ENCODE results near the gene SORCS1.

The SORCS1 gene

DNA sequence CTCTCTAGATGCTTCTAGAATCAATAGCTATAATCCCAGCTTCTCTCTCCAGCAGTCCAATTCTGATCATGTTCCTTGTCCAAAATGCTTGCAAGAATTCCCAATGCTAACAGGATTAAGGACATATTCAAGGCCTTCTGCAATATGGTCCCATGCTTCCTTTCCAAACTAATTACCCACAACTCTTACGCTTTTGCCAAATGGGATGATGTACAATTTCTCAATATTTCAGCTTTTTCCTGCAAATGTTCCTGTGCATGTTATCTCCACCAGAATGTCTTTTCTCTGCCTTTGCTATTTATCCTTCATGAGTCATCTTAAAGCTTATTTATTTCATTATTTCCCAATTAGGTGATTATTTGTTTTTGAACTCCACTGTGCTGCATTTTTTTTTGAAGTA lies 556.4 kb downstream of the SORCS1 start:
- no peak for DNase-seq (ENCODE audit: low read depth, low spot score)

DNA sequence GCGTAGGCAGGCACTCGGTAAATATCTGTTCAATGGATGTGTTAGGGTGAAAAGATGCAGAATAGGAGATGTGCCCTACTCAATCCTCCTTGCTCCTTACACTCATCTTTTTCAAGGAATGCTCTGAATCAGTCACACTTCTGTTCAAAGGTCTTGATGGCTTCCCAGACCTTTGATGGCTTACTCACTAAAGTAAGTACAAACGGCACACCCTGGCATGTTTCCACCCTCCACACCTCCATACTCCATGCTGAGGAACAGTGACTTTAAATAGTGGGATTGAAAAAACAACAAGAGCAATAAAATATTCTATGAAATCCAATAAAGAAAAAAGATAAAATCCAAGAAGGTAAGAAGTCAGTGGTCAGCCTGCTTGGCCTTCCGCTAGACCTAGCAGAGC lies 569.2 kb downstream of the SORCS1 start:
- no peak for DNase-seq (ENCODE audit: low read depth, low spot score)

DNA sequence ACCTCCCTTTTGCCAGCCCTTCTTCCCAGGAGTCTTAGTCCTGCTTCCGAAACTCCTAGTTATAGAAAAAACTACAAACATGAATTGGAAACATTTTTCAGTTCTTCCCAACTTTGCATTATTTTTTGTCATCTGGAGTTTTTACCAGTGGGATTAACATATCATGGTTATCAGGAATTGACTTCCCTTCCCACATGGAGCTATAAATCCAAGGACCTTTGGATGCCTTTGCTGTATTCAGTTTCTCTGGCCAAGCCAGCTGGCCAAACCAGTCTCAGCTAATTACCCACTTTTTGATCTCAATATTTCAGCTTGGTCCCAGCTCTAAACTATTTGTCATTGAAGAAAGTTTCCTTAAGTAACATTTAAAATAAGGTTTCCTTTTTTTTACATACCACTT lies 570.6 kb downstream of the SORCS1 start:
- DNase-seq (ENCODE audit: low read depth, low spot score): no peak

DNA sequence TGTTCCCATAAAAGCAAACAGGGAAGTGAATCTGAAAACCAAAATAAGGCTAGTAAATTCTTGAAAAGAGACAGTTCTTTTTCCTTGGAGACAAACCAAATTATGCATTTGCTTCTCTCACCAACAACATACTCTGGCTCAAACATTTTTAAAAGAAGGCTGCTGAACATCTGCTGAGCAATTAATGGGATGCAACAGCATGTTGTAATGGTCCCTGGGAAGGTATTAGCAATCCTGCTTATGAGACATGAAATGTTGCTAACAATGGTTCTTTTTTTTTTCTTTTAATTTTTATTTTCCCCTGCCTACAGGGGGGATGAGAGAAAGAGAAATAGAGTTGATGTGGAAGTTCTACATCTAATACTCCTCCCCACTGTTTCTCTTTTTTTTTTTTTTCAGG lies 572.1 kb downstream of the SORCS1 start:
- DNase-seq (ENCODE audit: low read depth, low spot score): no peak

DNA sequence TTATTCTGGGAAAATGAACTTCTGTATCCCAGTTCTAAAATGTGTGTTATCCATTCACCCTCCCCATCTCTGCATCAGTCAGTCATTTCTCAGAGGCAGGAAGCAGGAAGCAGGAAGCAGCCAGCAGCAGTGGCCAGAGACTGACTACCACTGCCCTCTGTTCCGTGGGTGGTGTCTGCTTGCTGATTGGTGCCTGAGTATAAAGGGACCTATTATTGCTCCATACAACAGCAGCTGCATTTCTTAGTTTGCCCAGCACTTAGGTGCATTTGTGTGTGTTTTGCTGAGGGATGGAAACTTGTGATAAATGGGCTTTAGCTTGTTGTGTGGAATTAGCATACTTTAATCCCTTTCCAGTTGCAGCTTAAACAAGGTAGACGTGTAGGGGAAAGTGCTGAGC lies 582.2 kb downstream of the SORCS1 start:
- no peak for DNase-seq (ENCODE audit: low read depth, low spot score)

DNA sequence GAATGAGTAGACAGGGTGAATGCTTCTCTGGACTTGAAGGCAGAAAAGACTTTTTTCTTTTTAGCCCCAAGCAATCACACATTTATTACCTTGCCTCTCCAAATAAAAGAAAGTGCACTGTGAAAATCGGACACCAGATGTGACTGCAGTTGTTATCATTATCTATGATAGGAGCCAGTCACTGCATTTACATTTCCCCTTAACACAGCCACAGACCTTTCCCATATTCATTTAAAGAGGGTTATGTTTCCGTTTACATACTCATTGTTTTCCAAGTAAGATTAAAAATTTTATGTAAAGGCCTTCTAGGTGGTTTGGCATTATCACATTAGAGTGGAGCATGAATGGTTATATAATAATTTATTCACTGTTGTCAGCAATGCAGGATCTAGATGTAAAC lies 586.8 kb downstream of the SORCS1 start:
- DNase-seq (ENCODE audit: low read depth, low spot score): no peak

DNA sequence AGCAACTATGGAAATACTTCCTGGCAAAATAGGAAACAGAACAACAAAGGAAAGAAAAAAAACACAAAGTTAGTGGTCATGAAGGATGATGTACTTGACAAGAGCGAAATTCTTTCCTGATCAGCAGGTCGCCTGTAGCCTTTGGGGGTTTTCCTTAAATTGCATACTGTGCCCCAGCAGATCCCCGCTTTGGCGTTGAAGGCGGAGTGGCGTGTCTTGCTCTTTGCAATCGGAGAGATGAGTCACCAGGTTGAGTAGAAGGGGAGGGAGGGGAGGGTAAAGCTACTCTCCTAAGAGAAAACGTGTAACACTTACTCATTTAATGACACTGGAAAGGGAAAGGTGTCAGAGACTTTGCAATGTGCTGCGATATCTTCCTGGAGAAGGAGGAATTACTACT lies 587.2 kb downstream of the SORCS1 start:
- no peak for DNase-seq (ENCODE audit: low read depth, low spot score)

DNA sequence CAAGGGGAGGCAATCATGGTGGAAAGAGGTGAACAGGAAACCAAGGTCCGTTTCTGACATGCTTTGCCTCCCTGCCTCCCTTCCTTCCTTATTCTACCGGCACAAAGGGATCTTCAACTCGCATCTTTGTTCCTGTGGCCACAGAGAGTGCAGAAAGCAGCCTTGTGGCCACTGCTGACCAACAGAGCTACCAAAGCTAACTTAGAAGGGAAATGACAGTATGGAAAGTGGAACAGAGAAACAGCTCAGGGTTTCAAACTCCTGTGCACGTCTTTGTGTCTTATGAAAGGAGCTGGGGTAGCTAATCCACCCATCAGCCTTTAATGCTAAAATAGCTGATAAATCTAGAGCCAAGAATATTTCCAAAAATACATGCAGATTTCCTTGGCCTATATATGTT lies 588.0 kb downstream of the SORCS1 start:
- DNase-seq (ENCODE audit: low read depth, low spot score): no peak

DNA sequence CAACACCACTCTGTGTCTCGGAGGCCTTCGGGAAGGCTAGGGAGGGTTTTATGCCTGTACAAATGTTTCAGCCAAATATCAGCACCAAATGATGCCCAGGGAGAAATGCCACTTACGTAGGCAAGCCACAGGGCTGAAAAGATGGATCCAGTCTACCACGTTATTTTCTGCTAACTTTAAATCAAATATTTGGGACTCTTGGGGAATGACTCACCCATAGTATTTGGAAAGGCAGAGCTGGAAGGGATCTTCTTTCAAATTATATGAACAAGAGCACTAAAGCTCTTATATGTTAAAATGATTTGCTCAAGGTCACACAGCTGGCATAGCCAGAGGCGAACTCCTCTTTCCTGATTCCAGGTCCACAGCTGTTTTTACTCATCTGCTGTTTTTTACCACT lies 591.4 kb downstream of the SORCS1 start:
- no peak for DNase-seq (ENCODE audit: low read depth, low spot score)

DNA sequence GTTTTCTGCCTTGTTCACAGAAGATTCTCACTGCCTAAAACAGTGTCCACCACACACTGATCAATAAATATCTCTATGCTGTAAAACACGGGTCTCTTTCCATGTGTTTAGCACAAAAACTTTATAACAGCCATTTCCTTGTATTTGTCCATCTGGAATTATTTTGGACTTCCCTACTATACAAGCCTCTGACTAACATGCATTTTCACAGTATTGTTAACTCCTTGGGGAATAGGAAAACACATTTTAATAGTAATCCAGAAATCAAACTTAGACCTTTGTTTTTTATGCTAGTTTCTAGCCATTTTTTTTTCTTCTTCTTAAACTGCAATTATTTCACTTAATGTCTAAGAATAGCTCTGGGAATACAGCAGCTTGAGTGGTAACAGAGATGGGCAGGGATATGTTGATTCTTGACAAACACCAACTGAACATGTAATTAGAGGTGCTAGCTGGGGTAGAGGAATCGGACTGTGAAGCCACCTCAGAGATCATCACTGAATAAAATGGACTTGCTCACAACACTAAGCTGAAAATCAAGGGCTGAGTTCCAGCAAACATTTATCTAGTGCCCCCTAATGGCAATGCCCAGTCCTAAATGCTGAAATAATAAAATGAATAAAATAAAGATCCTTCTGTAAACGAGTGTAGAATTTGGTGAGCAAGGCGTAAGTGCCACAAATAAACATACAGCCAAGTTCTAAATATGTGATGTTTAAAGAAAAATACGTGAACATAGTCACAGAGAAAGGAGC lies 593.1 kb downstream of the SORCS1 start:
- no peak for DNase-seq (ENCODE audit: low read depth, low spot score)

DNA sequence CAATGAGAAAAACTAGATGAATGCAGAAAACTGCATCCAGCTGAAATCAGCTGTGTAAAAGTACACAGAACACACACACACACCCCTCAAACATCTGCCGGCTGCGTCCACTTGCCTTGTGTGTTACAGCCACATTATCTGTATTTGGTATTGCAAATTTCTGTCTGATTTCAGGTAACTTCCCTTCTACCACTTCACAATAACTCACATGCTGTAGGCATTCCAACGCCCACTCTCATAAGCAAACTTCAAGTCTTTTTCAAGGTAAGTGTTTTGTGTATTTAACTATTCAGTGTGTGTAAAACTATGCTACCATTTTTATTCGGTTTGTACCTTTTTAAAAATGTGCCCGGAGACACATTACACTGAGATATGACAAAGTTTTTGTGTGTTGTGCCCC lies 594.2 kb downstream of the SORCS1 start:
- no peak for DNase-seq (ENCODE audit: low read depth, low spot score)

DNA sequence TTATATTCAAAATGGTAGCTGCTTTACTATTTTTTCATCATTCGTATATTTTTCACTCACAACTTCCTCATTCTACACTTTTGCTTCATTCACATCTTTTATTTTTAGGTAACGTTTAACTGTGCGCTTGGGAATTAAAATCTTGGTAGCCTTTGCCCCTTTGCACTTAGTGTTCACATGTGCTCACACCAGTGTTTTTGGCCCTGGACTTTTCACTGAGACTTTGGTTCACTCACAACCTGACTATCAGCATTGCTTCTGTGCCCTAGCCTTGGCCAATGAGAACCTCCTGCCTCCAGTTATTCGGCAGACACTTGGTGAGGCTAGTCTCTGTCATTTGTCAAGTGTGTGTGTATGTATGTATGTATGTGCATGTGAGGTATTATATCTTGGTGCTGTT lies 596.9 kb downstream of the SORCS1 start:
- no peak for DNase-seq (ENCODE audit: low read depth, low spot score)

DNA sequence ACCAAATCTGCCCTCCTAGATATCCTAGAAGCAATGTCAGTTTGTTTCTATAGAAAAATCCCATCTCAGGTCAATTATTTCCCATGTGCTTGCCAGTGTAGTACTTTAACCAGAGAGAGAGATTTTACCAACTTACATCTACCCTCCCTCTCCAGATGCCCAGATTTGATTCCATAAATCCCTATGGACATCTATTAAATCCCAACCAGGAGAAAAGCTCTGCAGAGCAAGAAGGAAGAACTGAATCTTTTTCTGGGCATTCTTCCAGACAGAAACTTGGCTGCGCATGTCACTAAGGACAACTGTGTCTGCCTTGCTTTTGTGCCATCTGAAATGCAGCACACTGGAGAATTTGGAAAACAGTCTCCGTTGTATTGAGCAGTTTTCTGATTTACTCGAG lies 597.6 kb downstream of the SORCS1 start:
- no peak for DNase-seq (ENCODE audit: low read depth, low spot score)

DNA sequence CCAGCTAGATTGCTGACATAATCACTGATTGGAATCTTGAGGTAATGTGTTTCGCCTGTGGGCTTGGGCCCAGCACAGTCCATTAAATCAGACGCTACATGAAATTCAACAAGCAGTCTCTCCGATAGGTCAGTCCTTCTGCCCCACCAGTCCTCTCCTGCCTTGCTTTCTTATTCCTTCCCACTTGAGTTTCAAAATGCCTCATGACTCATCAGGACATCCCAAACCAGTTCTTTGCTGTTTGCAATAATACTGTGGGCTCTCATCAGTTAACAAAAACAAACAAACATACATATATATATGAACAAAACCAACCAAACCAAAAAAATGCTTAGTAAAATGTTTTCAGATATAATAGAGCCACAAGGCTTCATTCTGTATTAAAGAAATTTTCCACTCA lies 599.0 kb downstream of the SORCS1 start:
- no peak for DNase-seq (ENCODE audit: low read depth, low spot score)

DNA sequence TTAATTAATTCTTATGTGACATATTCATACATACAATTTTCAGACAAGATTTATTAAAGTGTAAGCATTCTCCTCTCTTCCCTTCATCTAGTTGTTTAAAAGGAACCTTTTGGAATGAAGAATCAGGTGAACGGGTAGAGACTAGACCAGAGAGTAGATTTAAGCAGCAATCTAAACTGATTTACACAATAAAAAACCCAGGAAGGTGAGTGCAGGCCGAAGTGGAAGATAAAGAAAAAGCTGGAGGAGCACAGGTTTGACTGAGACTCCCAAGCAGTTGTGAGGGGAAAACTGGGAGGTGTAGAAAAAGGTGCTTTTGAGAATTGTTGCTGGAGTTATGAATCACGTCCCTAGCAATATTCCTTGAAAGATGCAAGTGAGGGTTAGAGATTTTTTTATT lies 601.1 kb downstream of the SORCS1 start:
- no peak for DNase-seq (ENCODE audit: low read depth, low spot score)

DNA sequence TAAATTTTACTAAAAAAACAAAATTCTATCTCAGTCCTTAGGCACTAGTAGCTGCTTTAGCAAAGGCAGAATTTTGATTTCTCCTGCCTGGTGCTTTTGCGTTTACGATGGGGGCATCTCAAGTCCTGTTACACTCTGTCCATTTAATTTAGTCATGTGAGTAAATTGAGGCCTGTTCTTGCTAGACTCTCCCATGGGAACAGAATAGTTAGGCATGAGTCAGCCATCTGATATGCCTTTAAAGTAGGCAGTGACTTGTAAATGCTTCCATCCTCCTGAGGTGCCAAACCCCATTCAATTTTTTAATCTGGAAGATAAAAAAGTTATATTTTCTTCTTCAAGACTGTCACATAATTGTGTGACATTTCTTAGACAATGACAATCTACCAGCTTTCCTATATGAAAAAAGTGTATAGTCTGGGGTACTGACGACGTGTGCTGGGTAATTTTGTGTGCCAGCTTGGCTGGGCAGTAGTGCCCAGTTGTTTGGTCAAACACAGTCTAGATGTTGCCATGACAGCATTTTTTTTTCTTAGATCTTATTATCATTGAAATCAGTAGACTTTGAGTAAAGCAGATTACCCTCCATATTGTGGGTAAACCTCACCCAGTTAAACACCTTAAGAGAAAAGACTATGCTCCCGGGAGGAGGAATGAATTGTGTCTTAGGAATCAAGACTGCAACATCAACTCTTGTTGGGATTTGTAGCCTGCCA lies 603.4 kb downstream of the SORCS1 start:
- no peak for DNase-seq (ENCODE audit: low read depth, low spot score)

DNA sequence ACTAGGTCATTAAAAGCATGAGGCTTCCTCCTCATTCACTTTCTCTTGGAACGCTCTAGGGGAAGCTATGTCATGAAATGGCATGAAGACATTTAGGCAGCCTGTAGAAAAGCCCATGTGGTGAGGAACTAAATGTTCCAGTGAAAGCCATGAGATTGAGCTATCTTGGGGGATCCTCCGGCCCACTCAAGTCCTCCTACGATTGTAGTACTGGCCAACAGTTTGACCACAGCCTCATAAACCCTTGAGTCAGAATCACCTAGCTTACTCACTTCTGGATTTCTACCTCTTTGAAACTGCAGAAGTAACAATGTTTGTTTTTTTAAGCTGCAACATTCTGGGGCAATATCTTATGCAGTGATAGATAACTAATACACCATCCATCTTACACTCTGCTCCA lies 605.1 kb downstream of the SORCS1 start:
- no peak for DNase-seq (ENCODE audit: low read depth, low spot score)

DNA sequence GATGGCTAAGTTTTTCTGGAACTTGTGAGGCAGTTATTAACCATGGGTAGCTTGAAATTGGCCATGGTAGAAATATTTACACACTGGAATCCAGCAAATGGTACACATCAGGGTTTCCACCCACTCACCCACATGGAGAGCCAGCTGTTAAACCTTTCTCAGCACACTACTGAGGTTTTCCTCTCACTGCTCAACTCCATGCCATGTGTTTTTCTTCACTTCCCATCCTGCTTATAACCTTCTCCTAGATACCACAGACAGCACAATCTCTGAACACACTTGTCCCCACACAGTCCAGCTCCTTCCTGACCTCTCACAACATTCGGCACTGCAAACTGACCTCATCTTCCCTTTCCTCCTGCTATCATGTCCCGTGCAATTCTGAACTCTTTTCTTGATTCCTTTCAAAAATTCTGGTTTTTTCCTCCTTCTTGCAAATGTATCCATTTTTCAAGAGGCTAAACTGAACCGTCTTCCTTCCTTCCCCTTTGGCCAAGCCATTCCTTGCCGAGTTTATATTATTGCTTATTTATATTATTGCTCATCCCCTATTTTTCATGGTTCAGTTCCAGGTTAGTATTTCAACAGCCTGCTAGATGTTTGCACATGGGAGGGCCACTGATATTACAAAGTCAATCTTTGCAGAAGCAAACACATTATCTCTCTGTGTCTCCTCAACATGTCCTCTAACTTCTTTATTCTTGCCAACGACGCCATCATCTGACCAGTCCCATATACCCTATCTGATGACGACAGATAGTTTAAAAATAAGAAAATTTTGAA lies 606.4 kb downstream of the SORCS1 start:
- no peak for DNase-seq (ENCODE audit: low read depth, low spot score)

DNA sequence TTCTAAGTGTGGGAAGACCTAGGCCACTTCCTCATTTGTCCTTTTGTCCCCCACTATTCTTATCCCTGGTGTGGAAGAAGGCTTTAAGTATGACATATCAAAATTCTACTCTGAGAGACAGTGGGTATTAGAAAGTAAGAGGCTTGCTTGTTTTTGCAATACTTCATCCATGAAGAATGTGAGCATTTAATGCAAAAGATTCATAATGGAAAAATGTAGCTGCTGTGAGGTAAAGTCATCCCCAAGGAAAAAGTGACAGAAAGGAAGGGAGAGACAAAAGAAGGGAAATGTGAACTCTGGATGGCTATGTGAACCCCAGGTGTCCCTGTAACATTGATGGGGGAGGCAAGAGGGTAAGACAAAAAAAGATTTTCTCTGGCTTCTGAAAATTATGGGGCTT lies 607.5 kb downstream of the SORCS1 start:
- DNase-seq (ENCODE audit: low read depth, low spot score): no peak

DNA sequence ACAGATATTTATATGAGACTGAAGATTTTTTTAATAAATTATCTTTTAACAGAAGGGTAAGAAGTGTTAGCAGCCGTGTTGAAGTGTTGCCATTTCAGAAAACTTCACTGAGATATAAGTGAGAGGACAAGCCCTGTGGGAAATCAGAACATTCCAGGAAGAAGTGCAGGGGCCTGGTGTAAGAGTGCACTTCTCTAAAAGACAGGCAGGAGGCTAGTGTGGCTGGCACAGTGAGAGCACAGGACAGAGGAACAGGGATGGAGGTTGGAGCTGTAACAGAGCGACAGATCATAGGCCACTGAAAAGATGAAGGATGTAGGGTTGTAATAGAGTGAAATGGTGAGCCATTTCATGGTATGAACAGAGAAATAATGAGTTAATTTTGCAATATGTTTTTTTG lies 608.9 kb downstream of the SORCS1 start:
- no peak for DNase-seq (ENCODE audit: low read depth, low spot score)

DNA sequence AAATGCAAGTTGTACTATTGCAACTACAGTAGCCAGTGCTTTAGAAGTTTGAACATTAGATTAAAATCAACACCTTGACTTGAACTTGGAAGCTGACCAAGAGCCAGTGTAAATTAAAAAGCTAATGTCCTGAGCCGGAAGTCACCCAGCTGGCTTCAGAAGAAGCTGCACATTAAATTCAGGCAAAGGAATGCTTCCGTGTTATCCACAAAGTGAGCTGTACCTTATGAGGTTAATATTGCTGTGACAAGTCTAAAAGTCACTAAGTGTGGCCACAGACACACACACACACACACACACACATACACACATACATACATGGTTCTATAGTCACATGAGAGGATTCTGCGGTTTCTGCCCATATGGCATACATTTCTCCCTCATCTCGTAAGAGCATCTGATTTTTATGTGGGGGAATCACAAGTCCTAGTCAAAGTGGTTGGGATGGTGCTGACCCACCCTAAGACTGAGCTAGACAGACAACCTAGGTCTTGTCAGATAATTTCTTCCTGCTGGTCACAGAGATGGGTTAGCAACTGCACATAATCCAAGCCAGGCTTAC lies 612.9 kb downstream of the SORCS1 start:
- DNase-seq (ENCODE audit: low read depth, low spot score): no peak

DNA sequence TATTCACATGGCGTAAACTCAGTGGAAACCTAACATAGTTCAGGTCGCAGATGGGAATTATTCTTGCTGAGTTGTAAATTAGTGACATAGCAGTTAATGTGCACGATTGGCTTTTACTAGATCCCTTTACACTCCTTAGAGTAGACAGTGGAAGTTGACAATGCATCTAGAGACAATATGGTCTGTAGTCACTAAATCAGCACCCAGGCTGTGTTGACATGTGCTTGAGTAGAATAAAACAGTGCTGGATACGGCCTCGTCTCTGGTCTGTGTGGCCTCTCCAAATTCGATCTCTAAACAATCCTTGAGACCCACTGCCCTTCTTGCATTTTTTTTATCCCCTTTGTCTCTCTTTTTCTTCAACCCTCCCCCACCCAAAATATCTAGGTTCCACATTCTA lies 615.7 kb downstream of the SORCS1 start:
- no peak for DNase-seq (ENCODE audit: low read depth, low spot score)
